ENCODE results near the gene RPS14.

- TF ChIP-seq CTCF (conservative IDR thresholded peaks at IDR 0.05; ENCODE audit: low read length) (no peak), EZH2phosphoT487 (IDR thresholded peaks at IDR 0.05; ENCODE audit: borderline replicate concordance) (no peak)
Observed at GRCh38 chr5:150486402-150487198, 37.1 kb upstream of the RPS14 start.

Data from Loucy (cell line).